NOMO-1 treated with DMSO at 0.1 percent for 48 hours (cell line): ENCODE measurements around the gene DISC1.
"Not testable (repeated sequence)": the region's sequence is repeated elsewhere in the genome, so short reads cannot be mapped to it uniquely, and the experiment has no call there.

Source experiments
- DNase-seq: peaks from one replicate; lab custom pipeline; 2025; ENCODE audit not compliant: unreplicated experiment; lab: John Stamatoyannopoulos, UW

The DISC1 gene

GRCh38 chr1:231724876-231725647, 98.5 kb downstream of the DISC1 start:
- peak; percentile 53 for DNase-seq

GRCh38 chr1:231727171-231727570, 100.6 kb downstream of the DISC1 start:
- no peak for DNase-seq

GRCh38 chr1:231728987-231729386, 102.4 kb downstream of the DISC1 start:
- DNase-seq, result not testable (repeated sequence)

- no peak for DNase-seq
Measured at GRCh38 chr1:231729544-231729943, 103.0 kb downstream of the DISC1 start.

GRCh38 chr1:231731268-231731667, 104.7 kb downstream of the DISC1 start:
- DNase-seq, result no peak

GRCh38 chr1:231733063-231733462, 106.5 kb downstream of the DISC1 start:
- DNase-seq, result no peak

- no peak for DNase-seq
Measured at GRCh38 chr1:231733672-231734071, 107.1 kb downstream of the DISC1 start.

GRCh38 chr1:231734417-231734816, 107.8 kb downstream of the DISC1 start:
- DNase-seq, result no peak

- DNase-seq, result no peak
Measured at GRCh38 chr1:231735411-231735810, 108.8 kb downstream of the DISC1 start.

- DNase-seq, result no peak
Measured at GRCh38 chr1:231735941-231736340, 109.4 kb downstream of the DISC1 start.

- DNase-seq, result no peak
Measured at GRCh38 chr1:231736464-231736863, 109.9 kb downstream of the DISC1 start.

GRCh38 chr1:231738554-231738953, 112.0 kb downstream of the DISC1 start:
- no peak for DNase-seq

- DNase-seq, result no peak
Measured at GRCh38 chr1:231743966-231744365, 117.4 kb downstream of the DISC1 start.

- no peak for DNase-seq
Measured at GRCh38 chr1:231748760-231749415, 122.3 kb downstream of the DISC1 start.

- no peak for DNase-seq
Measured at GRCh38 chr1:231750296-231750695, 123.7 kb downstream of the DISC1 start.

GRCh38 chr1:231750818-231751362, 124.3 kb downstream of the DISC1 start:
- peak; percentile 89 for DNase-seq

- no peak for DNase-seq
Measured at GRCh38 chr1:231751415-231751814, 124.8 kb downstream of the DISC1 start.

- no peak for DNase-seq
Measured at GRCh38 chr1:231753313-231753712, 126.7 kb downstream of the DISC1 start.

GRCh38 chr1:231757101-231757404, 130.5 kb downstream of the DISC1 start:
- DNase-seq, result peak; percentile 80

- no peak for DNase-seq
Measured at GRCh38 chr1:231757759-231758158, 131.2 kb downstream of the DISC1 start.

GRCh38 chr1:231761252-231761651, 134.7 kb downstream of the DISC1 start:
- DNase-seq, result no peak

GRCh38 chr1:231761747-231762541, 135.4 kb downstream of the DISC1 start:
- no peak for DNase-seq
